HG02798 (cell line): ENCODE measurements around the gene FRMPD4.
"Not testable (repeated sequence)": the region's sequence is repeated elsewhere in the genome, so short reads cannot be mapped to it uniquely, and the experiment has no call there.

Source experiments
- ATAC-seq: cut with Tn5 transposase; IDR thresholded peaks from one replicate; pipeline ENCODE4 v1.9.1; 2021; ENCODE audit warnings: mild to moderate bottlenecking; ENCODE audit not compliant: unreplicated experiment, poor library complexity

Gene FRMPD4

DNA sequence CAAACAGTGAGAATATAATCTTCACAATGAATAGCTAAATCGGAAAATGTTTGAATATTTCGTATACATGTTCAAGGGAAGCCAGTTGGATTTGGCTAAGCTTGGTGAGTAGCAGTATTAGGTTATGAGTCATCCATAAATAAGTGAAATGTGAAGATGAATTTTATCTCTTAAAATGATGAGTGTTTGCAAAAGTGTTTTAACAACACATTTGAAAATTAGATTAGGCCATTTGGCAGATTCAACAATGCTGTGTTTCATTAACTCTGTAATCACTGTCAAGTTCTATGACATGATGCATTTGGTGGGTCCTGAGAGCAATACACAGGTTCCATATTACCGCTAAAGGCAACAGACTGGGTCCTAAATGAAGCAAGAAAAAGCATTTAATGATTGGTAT lies 351.1 kb downstream of the FRMPD4 start:
- ATAC-seq = no peak

DNA sequence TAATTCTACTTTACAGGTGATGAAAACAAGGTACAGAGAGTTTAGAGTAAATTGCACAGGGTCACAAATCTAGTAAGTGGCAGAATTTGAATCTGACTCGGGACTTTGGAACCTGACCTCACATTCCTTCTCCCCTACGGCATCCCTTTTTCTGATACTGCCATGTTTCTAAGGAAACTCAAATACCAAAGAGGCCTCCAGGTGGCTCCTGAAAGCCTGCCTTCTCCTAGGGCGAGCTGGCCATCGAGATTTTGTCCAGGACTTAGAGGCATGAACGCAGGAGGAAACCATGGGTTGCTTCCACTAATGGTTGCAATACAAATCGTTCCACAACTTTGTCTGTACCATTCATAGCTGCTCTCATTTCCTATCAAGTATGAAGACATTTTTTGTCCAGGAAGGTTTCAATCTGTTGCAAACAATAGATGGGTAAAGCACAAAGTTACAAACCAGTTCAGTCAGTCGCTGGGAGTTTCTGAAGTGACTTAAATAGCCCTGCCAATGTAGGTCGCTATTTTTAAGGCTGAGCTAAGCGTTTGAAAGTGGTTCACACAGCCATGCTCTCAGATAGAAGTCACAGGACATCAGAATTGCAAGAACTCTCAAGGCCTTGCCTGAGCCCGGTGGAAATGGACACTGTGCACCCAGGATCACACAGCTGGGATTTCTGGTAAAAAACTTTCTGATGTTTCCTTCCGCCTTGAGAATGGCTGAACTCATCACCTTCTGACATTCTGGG lies 356.3 kb downstream of the FRMPD4 start:
- no peak for ATAC-seq

DNA sequence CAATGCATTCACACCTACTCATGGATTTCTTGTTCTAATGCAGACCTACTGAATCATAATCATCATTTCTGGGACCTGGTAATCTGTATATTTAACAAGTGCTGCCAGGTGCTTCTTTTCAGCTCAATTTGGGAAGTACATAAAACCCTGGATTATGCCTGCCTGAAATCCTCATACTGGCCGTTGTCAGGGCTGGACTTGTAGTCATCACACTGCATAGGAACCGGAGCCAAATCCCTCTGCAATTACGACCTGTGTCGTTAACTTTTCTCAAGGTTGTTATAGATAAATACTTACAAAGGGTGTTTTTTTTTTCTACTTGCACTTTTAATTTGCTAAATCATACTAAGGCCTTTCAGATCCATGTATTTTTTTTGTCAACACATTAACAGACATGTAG lies 358.1 kb downstream of the FRMPD4 start:
- ATAC-seq = no peak

DNA sequence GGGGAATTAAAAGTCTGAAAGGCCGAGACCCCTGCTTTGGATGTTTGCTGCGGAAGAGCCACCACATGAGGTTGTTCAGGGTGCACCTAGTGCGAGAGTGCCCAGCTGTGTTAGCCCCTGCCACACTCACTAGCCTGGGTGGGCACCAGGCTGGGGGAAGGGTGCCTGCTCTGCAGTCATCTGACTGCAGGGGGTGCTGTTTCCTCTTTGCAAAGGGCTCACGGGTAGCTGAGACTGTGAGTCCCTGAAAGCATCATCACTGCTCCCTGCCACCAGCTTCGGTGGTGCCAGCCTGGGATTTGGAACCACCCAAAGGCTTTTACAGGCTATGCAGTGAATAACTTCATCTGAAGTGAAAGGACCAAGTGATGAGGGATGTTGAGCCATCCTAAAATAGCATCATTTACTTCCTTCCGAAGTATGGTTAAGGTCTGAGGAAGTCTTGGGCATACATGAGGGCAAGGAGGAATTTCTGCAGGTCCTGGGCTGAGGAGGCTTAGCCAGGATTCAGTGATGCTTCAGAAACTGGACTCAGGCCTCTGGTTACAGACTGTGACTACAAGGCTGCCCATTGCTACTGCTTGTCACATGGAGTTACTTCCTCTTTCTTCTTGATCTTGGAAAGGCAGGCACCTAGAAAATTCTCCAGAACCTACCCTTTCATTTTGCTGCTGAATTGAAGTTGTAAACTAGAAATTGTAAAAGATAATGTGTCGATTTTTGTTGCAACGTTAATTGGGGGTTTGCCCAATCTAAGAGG lies 359.7 kb downstream of the FRMPD4 start:
- peak; percentile 61 for ATAC-seq

DNA sequence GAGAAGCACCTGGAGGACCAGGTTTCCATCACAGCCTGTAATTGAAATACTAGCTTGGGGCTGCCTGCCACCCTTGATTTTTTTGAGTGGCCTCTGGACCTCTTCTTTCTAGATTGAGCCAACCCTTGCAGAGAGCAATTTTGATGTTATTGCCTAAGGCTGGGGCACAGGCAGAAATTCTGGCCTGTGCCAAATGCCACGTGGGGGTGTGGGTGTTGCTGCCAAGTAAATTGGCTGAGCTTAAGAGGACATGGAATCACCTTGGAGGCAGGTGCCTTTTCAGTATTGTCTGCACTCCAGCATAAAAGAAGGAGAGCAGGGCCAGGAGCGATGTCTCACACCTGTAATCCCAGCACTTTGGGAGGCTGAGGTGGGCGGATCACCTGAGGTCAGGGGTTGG lies 366.9 kb downstream of the FRMPD4 start:
- no peak for ATAC-seq

DNA sequence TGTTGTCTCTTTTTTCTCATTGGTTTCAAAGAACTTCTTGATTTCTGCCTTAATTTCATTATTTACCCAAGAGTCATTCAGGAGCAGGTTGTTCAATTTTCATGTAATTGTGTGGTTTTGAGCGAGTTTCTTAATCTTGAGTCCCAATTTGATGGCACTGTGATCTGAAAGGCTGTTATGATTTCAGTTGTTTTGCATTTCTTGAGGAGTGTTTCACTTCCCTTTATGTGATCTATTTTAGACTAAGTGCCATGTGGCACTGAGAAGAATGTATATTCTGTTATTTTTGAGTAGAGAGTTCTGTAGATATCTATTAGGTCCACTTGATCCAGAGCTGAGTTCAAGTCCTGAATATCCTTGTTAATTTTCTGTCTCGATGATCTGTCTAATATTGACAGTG lies 377.1 kb downstream of the FRMPD4 start:
- ATAC-seq = peak; percentile 91

DNA sequence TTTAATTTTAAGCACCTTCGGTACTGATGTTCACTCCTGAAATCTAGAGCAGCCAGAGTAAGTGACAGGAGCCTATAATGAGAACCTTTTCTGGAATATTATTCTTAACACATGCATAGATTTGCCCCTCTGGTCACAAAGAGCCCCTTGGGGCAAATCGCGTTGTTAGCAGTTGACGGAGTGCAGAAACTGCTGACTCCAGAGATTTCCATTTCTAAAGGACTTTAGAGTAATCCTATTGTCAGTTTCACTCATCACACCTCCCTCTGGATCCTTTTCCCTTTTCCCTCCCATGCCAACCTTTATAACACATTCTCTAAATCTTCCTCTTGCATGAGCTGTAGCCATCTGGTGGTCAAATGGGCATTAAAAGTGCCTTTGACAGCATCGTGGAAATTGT lies 388.0 kb downstream of the FRMPD4 start:
- no peak for ATAC-seq

DNA sequence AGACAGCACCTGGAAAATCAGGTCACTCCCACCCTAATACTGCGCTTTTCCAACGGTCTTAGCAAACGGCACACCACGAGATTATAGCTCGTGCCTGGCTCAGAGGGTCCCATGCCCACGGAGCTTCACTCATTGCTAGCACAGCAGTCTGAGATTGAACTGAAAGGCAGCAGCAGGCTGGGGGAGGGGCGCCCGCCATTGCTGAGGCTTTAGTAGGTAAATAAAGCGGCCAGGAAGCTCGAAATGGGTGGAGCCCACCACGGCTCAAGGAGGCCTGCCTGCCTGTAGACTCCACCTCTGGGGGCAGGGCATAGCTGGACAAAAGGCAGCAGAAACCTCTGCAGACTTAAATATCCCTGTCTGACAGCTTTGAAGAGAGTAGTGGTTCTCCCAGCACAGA lies 399.8 kb downstream of the FRMPD4 start:
- ATAC-seq = not testable (repeated sequence)

DNA sequence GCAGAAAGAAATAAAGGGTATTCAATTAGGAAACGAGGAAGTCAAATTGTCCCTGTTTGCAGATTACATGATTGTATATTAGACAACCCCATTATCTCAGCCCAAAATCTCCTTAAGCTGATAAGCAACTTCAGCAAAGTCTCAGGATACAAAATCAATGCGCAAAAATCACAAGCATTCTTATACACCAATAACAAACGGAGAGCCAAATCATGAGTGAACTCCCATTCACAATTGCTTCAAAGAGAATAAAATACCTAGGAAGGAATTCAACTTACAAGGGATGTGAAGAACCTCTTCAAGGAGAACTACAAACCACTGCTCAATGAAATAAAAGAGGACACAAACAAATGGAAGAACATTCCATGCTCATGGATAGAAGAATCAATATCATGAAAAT lies 404.0 kb downstream of the FRMPD4 start:
- not testable (repeated sequence) for ATAC-seq

DNA sequence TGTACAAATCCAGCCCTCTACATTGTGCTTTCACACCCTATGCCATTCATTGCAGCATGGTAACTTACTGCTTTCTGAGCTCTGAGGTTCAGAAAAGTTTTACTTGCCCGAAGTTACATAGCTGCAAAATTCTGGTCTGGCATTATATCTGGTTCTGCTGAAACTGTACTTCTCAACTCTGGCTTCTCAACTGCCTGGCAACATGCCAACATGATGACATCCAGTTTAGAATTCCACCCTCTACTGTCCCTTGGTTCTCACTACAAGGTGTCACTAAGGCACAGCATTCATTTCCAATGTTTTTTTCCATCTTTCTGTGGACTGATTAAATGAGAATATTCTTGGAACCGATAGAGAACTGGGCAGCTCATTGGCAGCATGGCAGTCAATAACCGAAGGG lies 410.1 kb downstream of the FRMPD4 start:
- ATAC-seq = no peak

DNA sequence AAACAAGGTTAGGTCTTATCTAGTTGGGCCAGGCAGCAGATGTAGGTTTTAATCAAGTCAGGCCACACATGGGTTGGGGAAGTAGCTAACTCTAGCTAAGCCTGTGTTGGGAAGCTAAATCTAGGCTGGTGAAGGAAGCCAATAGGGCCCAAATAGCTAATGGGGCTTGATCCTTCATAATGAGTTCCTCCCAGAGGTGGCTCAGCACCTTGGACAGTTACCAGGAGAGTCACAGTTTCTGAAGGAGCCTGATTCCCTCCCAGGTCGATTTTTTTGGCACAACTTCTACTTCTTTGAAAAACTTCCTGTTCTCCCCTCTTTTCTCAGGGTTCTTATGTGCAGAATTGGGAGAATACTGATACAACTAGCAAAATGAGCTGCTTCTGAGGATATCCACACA lies 410.5 kb downstream of the FRMPD4 start:
- no peak for ATAC-seq

DNA sequence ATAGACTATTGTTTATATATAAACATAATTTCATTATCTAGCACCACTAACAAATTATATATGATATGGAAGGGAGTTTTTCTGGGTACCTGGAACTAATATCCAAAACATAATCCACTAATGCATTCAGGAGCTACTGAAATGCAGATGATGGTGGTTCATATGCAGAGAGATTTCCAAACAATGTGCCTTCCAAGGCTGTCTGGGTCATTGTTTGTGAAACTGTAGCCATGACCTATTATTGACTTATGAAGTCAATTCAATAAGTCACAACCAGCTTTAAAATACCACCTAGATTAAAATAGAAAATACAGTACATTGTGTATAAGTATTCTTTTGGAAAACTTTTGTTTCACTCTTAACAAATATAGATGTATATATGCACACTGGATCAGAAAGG lies 415.9 kb downstream of the FRMPD4 start:
- ATAC-seq = no peak

DNA sequence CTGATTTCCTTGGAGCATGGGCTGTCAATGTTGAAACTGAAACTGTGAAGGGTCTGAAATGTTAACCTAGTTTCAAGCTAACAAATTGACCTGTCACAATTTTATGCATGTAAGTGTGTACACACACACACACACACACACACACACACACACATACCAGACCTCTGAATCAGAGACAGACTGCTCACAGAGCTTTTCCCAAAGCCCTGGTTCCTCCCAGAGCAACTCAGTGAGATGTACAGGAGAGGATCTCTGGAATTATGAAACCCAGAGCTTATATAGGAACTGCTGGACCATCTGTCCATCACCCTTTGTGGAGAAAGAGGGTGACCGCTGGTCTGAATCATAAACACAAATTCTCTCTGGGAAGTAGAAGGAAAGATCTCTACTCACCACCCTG lies 424.8 kb downstream of the FRMPD4 start:
- ATAC-seq = no peak

DNA sequence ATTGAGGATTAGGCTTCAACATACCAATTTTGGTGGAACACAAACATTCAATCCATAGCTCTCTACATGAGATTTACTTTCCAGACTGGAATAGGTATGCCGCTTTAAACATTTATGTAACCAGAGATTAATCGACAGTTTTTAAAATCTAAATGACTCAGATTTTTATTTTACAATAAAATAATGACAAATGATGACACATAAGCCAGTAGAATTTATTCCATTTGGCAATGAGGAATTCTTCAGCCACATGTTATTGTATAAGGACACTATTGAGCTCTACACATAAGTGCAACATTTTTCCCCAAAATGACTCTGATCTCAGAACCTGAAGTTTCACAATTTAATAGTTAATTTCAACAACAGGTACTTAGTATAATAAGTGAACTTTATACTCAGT lies 425.9 kb downstream of the FRMPD4 start:
- no peak for ATAC-seq

DNA sequence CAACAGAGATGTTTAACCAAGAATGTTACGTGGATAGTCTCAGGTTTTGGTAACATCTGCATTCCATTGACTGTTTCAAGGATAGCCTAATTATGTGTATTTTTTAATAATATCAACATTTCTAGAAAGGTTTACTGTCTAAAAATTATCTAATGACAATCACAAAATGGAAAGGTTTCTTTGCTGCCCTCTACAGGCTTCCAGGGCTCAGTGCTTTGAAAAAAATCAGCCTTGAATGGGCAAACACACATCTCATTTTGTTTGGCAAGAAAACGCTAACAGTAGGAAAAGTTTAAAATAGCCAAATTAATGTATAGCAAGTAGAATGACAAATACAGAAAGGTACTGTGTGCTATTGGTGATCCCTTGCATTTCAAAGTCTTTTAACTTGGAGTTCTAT lies 429.6 kb downstream of the FRMPD4 start:
- ATAC-seq = no peak

DNA sequence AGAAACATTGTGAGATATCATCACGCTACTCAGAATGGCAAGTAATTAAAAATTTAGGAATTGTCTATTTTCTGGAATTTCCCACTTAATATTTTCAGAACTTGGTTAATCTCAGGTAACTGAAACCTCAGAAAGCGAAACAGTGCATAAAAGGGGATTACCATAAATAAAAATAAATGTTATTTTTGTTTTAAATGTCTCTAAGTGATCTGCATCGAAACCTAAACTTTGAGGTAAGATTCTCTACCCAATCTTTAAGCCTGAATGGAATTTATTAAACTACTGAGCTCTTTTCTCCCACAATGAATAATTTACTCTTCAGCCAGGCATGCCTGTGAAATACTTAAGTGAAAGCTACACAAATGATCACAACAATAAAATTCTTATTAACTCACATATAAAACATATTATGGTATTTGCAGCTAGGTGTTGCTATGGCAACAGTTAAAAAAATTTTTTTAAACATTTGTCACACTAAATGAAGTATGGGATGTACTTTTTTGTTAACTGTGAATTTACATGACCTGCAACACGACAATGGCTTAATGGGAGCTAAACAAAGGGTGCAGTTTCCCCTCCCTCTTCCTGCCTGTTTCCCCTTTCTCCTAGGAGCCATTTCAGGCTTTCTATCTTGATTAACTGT lies 432.7 kb downstream of the FRMPD4 start:
- ATAC-seq = no peak

DNA sequence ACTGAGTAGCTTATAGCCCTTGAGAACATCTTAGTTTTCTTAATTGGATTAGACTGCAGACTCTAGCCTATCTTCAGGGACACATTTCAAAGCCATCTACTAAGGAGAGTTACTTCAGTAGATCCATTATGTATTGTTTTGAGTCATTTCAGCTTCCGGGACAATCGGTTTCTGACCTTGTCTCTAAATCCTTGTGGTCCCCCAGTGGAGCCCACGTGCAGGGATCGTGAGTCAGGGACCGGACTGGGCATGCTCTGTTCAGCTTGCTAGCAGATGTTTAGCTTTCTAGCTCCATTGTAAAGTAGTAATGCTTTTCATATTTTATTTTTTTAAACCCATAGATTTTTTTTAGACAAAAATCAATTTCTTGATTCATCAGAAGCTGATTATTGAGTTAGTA lies 441.0 kb downstream of the FRMPD4 start:
- ATAC-seq = no peak

DNA sequence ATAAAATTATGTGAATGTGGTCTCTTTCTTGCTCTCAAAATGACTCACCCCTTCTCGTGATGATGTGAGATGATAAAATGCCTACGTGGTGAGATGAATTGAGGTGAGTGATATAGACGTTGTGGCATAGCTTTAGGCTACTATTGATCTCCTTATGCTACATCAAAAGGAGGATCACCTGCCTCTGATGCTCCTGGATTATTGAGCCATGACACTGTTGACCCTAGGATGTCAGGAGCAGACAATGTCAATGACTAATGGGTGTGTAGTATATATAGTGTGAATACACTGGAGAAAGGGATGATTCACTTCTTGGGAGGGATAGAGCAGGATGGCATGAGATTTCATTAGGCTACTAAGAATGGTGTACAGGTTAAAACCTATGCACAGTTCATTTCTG lies 442.3 kb downstream of the FRMPD4 start:
- no peak for ATAC-seq

DNA sequence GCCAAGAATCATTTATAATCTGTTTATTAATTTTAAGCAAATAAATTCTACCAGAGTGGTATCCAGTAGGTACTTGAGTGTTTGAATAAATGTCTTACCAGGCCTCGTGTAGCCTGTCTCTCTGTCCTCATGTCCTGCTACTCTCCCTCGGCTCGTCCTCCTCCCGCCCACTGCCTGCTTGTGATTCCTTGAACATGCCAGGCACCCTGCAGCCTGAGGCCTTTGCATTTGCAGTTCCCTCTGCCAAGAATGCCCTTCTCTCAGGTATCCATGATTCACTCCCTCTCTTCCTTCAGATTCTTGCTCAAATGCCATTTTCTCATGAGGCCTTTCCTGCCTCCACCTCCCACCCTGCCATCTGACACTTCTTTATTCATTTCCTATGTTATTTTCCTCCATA lies 443.3 kb downstream of the FRMPD4 start:
- ATAC-seq = no peak

DNA sequence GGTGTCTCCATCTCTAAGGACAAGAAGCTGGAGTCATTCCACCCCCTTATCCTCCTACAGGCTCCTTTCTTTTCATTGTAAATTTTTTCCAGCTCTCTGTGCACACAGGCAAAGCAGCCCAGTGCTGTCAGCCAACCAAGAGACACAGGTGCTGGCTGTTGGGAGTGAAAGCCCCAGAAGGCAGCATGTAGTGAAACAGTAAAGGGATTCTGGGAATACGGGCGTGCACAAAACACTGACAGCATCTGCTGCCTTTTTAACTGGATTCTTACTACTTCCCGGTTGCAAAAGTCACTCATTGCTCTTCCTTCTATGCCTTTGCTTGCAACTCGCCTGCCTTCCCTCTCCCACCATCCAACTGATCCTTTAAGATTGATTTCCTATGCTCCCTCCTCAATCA lies 444.4 kb downstream of the FRMPD4 start:
- no peak for ATAC-seq

DNA sequence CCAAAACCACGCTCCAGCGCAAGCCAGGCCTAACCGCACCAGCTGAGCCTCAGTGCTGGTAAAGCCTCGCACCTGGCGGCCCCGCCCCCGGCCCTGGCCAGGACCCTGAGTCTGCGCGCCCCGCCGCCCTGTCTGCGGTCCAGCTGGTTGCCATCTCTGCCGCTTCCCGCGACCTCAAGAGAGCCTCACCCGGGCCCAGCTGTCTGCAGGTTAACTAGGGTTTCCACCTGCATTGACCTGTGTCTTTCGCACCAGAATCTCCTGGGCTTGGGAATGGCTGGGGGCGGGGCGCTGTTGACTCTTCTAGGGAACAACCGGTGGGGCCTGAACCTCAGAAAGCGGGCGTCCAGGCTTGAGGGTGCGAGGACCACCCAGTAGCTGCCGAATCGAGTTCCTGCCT lies 445.3 kb downstream of the FRMPD4 start:
- no peak for ATAC-seq

DNA sequence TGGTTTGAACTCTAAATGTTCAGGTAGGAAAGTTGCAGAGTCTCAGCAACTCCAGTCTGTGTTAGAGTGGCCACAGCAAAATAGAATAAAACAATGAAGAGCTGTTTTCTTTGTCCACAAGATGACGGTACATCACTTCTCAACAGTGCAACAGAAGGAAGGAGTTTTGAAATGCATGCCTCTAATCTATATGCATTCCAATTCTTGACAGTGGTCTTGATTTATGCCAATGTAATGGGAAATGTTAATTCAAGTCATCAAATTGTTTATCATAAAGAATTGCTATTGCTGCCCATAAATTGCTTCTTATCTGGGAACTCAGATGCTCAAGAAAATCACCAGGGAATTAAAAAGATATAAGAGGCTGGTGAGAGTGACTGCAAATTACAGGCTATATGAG lies 457.4 kb downstream of the FRMPD4 start:
- no peak for ATAC-seq
